Smooth muscle cell (in vitro differentiated cells): ENCODE results near the gene AMPH. TPM values are rescaled to one million over a fixed set of nuclear protein-coding genes. Genes with fewer than 3 reads are reported as not detected.
"Not testable (repeated sequence)": the region's sequence is repeated elsewhere in the genome, so short reads cannot be mapped to it uniquely, and the experiment has no call there.

Experiments
- DNase-seq: peaks from one replicate; lab custom pipeline; 2025; ENCODE audit not compliant: unreplicated experiment; lab: John Stamatoyannopoulos, UW
- H2AFZ ChIP-seq: fragments of 200-600 bp; sonication (generic); 2 replicates; pipeline ENCODE4 v1.6.0; 2016; ENCODE audit warnings: antibody characterized with exemption, low read depth, mild to moderate bottlenecking
- H3F3A ChIP-seq: fragments of 200-600 bp; sonication (generic); 2 replicates; pipeline ENCODE4 v1.6.0; 2017; ENCODE audit warnings: antibody characterized with exemption, low read depth
- H3K27ac ChIP-seq: fragments of 200-600 bp; sonication (generic); 2 replicates; pipeline ENCODE4 v1.5.1; 2016; ENCODE audit warnings: low read depth, mild to moderate bottlenecking
- H3K27me3 ChIP-seq: fragments of 200-600 bp; sonication (generic); 2 replicates; pipeline ENCODE4 v1.6.1; 2016; ENCODE audit warnings: low read depth, mild to moderate bottlenecking
- H3K36me3 ChIP-seq: fragments of 200-600 bp; sonication (generic); 2 replicates; pipeline ENCODE4 v1.5.1; 2016; ENCODE audit warnings: low read depth
- H3K4me1 ChIP-seq: fragments of 200-600 bp; sonication (generic); 2 replicates; pipeline ENCODE4 v1.5.1; 2016; ENCODE audit warnings: low read depth
- H3K4me2 ChIP-seq: fragments of 200-600 bp; sonication (generic); 2 replicates; pipeline ENCODE4 v1.6.0; 2016; ENCODE audit warnings: mild to moderate bottlenecking
- H3K4me3 ChIP-seq: fragments of 200-600 bp; sonication (generic); 2 replicates; pipeline ENCODE4 v1.5.1; 2016; ENCODE audit warnings: mild to moderate bottlenecking
- H3K79me2 ChIP-seq: fragments of 200-600 bp; sonication (generic); 2 replicates; pipeline ENCODE4 v1.6.0; 2016; ENCODE audit warnings: low read depth, mild to moderate bottlenecking
- H3K9ac ChIP-seq: fragments of 200-600 bp; sonication (generic); 2 replicates; pipeline ENCODE4 v1.6.0; 2016; ENCODE audit warnings: low read depth
- H3K9me3 ChIP-seq: fragments of 200-600 bp; sonication (generic); replicated peaks from 2 replicates; pipeline ENCODE4 v1.5.1; 2016; ENCODE audit warnings: low read depth
- H4K20me1 ChIP-seq: fragments of 200-600 bp; sonication (generic); 2 replicates; pipeline ENCODE4 v1.6.0; 2016; ENCODE audit warnings: low read depth
- WGBS: methylation state at CpG from one replicate; pipeline ENCODE4 v1.1.7; 2016; ENCODE audit warnings: low lambda C conversion rate; 5-methylcytosine and 5-hydroxymethylcytosine counted together
- polyA plus RNA-seq: library from polyadenylated mRNA; unstranded; fragments of >200 nt; fragmentation: Nextera tagmentation; extraction: Ambion mirVana; gene quantifications from 2 replicates; pipeline ENCODE4 v1.2.1, GENCODE V29; 2016
- total RNA-seq: library from RNA; depleted of rRNA; stranded (reverse); fragments of >200 nt; gene quantifications from 2 replicates; pipeline ENCODE4 v1.2.3, GENCODE V29; 2014
- TF ChIP-seq, protein P1 (sequence below): fragments of 200-600 bp; sonication (generic); IDR thresholded peaks from 2 replicates; pipeline ENCODE4 v1.5.1; 2017; ENCODE audit warnings: borderline replicate concordance, mild to moderate bottlenecking, antibody characterized with exemption; ENCODE audit not compliant: insufficient read depth, poor library complexity, severe bottlenecking

Gene AMPH
- total and polyA plus RNA-seq, 2 experiments from 2014 or later: 1.6 to 2.4 TPM

DNA sequence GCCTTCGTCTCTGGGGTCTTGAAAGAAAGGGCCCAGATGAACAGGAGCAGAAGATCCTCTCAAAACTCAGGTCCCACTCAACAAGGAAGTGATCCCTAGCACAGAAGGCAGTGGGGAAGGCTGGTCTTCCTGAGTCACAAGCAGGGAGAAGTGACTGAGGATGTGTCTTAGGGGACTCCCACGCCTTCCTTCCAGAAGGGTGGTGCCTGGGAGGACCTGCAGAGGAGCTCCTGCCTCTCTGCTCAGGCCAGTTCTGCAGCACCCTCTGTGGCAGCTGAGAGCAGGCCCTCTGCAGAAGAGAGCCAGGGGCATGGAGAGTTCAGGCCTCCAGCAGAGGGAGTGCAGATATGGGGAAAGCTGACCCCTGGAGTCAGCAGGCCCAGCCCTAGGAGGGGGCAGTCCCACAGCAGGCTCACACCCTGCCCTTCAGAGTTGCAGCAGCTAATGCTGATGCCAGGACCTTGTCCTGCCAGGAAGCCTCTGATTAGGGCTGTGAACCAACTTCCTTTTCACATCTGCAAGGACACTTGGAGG, 289.9 kb downstream of the AMPH start:
- TF ChIP-seq, protein P1, sequence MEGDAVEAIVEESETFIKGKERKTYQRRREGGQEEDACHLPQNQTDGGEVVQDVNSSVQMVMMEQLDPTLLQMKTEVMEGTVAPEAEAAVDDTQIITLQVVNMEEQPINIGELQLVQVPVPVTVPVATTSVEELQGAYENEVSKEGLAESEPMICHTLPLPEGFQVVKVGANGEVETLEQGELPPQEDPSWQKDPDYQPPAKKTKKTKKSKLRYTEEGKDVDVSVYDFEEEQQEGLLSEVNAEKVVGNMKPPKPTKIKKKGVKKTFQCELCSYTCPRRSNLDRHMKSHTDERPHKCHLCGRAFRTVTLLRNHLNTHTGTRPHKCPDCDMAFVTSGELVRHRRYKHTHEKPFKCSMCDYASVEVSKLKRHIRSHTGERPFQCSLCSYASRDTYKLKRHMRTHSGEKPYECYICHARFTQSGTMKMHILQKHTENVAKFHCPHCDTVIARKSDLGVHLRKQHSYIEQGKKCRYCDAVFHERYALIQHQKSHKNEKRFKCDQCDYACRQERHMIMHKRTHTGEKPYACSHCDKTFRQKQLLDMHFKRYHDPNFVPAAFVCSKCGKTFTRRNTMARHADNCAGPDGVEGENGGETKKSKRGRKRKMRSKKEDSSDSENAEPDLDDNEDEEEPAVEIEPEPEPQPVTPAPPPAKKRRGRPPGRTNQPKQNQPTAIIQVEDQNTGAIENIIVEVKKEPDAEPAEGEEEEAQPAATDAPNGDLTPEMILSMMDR: peak; percentile 9
- H3K79me2 ChIP-seq, H3K27ac ChIP-seq, H3K4me1 ChIP-seq, H3K27me3 ChIP-seq, DNase-seq, H3K4me2 ChIP-seq, H3K9me3 ChIP-seq, H4K20me1 ChIP-seq, H3F3A ChIP-seq, H2AFZ ChIP-seq, H3K9ac ChIP-seq, H3K36me3 ChIP-seq, H3K4me3 ChIP-seq: not testable (repeated sequence)
- WGBS: 72% methylated on average over 2 of the region's 2 CpGs

DNA sequence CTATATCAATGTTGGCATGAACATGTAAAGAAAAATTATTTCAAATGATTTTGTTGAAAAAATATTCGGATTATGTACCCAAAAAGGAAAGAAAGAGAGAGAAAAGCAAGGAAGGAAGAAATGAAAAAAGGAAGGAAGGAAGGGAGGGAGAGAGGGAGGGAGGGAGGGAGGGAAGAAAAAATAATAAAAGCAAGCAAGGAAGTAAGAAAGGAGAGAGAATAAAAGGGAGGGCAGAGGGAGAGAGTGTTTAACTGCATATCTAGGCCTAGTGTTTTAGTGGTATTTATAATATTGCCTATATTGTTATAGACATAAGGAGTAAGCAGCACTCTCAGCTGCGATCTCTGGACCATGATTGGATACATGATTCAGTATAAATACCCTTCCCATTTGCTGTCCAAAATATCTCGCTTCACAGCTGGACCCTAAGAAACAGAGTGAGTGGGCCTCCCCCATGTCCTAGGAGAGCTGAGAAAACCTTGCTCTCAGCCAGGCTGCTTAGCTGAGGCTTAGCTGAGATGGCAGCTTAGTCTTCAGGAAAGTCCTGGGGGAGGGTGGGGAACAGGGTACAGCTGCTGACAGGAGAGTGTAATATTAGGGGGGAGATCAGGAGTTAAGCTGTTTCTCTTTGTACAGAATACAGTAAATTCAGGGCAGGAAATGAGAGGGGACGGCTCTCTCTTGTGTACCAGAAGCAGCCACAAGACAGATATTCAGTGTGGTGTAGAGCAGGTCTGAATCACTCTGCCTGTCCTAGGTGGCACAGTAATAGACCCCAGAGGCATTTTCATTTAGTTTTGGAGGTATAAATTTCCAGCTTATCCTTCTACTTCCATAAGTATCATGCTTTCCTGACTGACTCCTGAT, 291.0 kb downstream of the AMPH start:
- no peaks in the 10 kb centered on the region for H3K79me2 ChIP-seq
- no peaks in the 10 kb centered on the region for H3F3A ChIP-seq
- H3K27me3 ChIP-seq: no peaks in the 10 kb centered on the region
- no peaks in the 10 kb centered on the region for H4K20me1 ChIP-seq
- no peak overlapping the region for H3K27ac ChIP-seq
- peak overlapping the region; percentile 49 for H2AFZ ChIP-seq
- H3K4me2 ChIP-seq: no peak overlapping the region
- WGBS: 78% methylated on average over 4 of the region's 4 CpGs
- no peaks in the 10 kb centered on the region for H3K36me3 ChIP-seq
- H3K4me3 ChIP-seq: no peak overlapping the region
- TF ChIP-seq, protein P1: no peak
- H3K9me3 ChIP-seq: no peaks in the 10 kb centered on the region
- no peak for DNase-seq
- H3K9ac ChIP-seq: no peak overlapping the region
- peaks cover 4% of the 10 kb centered on the region for H3K4me1 ChIP-seq

DNA sequence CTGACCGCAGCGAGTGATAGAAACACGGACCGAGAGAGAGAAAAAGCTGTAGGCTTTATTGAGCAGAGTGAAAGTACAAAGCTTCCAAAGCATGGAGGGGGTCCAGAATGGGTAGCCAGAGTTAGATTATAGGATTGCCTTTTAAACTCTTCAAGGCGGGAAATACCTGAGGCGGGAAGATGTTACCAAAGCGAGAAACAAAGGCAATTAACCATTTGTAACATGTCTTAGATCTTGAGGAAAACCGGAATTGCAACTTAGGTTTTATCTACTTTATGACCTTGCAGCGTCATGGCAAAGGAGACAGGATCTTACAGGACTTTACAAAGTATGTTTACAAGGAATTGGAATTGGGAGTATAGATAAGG, 295.0 kb downstream of the AMPH start:
- H3K79me2 ChIP-seq, H3K36me3 ChIP-seq, H4K20me1 ChIP-seq, H3F3A ChIP-seq, H3K27ac ChIP-seq, H3K27me3 ChIP-seq, H3K9ac ChIP-seq, H3K9me3 ChIP-seq, DNase-seq, H3K4me1 ChIP-seq, H3K4me3 ChIP-seq: not testable (repeated sequence)
- H2AFZ ChIP-seq: peak overlapping the region; percentile 42
- H3K4me2 ChIP-seq: peak overlapping the region; percentile 60
- 41% methylated on average over 9 of the region's 9 CpGs for WGBS

DNA sequence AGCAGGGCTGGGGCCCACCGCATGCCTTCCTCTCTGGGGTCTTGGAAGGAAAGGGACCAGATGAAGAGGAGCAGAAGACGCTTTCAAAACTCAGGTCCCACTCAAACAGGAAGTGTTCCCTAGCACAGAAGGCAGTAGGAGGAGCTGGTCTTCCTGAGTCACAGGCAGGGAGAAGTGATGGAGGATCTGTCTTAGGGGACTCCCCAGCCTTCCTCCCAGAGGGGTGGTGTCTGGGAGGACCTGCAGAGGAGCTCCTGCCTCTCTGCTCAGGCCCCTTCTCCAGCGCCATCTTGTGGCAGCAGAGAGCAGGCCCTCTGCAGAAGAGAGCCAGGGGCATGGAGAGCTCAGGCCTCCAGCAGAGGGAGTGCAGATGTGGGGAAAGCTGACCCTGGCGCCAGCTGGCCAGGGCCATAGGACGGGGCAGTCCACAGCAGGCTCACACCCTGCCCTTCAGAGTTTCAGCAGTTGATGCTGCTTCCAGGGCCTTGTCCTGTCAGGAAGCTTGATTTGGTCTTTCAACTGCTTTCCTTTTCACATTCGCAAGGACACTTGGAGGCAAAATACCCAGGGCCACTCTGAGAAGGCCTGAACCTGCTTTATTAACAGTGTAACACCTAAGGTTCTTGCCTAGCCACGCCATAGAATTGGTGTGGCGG, 295.6 kb downstream of the AMPH start:
- Histone ChIP-seq H3K4me2 (peak overlapping the region; percentile 60), H3K4me1 (no peaks in the 10 kb centered on the region), H2AFZ (peak overlapping the region; percentile 40), H3F3A (no peaks in the 10 kb centered on the region), H3K79me2 (no peaks in the 10 kb centered on the region), H3K9ac (no peak overlapping the region), H3K4me3 (no peak overlapping the region), H3K36me3 (no peaks in the 10 kb centered on the region), H4K20me1 (no peaks in the 10 kb centered on the region), H3K9me3 (no peaks in the 10 kb centered on the region), H3K27me3 (no peaks in the 10 kb centered on the region), H3K27ac (no peak overlapping the region)
- TF ChIP-seq, protein P1: peak; percentile 95
- 56% methylated on average over 8 of the region's 8 CpGs for WGBS
- DNase-seq: peak; percentile 54
